ENCODE results near the gene AKAP13.

The AKAP13 gene

DNA sequence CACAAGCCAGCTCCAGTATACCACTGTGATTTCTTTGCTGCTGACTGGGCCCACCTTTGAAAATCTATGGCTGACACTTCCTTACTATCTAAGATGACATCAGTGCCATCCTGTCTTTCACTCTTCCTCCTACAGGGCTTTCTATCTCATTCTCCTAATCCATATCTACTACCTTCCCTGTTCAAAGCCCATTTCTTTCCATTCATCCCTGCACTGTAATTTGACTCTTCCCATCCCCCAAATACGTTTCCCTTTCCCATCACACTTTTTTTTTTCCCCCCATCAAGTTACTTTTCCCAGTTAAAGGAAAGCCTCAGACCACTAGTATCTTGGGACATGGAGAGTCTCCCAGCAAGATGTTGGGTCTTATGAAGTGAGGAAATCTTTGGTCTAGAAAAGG lies 136.7 kb downstream of the AKAP13 start:
- no peak for DNase-seq (ENCODE audit: low read depth)
- TF ChIP-seq CTCF (IDR thresholded peaks at IDR 0.05; ENCODE audit: control insufficient read depth, insufficient read depth, low read depth, low read length, missing control alignments), result no peak

DNA sequence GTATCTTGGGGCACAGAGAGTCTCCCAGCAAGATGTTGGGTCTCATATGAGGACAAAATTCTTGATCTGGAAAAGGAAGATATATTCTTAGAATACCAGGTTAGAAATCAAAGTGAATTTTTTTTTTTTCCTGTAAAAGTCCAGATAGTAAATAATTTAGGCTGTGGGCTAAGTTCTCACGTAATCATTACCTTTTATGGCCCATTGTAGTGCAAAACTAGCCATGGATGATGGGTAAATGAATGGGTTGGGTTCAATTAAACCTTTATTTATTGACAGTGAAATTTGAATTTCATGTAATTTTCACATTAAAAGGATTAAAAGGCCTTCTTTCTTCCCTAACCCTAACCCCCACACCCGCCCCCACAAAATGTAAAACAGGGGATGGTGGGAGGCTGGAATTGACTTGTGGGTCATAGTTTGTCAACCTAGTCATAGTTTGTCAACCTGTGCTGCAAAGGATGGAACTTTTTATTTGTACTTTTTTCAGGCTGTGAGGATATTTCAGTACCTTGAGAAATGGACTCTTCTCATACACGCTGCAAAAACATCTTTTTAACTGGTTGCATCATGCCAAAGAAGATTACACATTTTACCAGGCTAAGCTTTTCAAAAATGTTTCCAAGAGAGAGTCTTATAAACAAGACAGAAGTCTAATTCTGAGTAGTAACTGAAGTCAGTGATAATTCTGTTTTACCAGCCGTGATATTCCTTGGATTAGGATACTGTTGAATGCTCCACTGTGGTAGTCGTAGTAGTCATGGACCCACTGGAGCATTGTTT lies 138.8 kb downstream of the AKAP13 start:
- H3K4me3 ChIP-seq (ENCODE audit: control insufficient read depth, low read depth, low read length), result no peak overlapping the region
- TF ChIP-seq CTCF (IDR thresholded peaks at IDR 0.05; ENCODE audit: control insufficient read depth, insufficient read depth, low read depth, low read length, missing control alignments), result no peak
- DNase-seq (ENCODE audit: low read depth), result no peak

More for the DNA sequence above, 136.7 kb downstream of the AKAP13 start:
- H3K4me3 ChIP-seq (ENCODE audit: control insufficient read depth, low read depth, low read length), result no peak overlapping the region

- no peak overlapping the region for H3K4me3 ChIP-seq (ENCODE audit: control insufficient read depth, low read depth, low read length)
- TF ChIP-seq CTCF (IDR thresholded peaks at IDR 0.05; ENCODE audit: control insufficient read depth, insufficient read depth, low read depth, low read length, missing control alignments), result no peak
- no peak for DNase-seq (ENCODE audit: low read depth)
These were observed 140.2 kb downstream of the AKAP13 start for GRCh38 chr15:85520650-85521049.

- H3K4me3 ChIP-seq (ENCODE audit: control insufficient read depth, low read depth, low read length), result no peak overlapping the region
These were observed 143.1 kb downstream of the AKAP13 start for GRCh38 chr15:85523530-85523929.

GRCh38 chr15:85525755-85526154 lies 145.4 kb downstream of the AKAP13 start:
- no peak overlapping the region for H3K4me3 ChIP-seq (ENCODE audit: control insufficient read depth, low read depth, low read length)
- no peak for TF ChIP-seq CTCF (IDR thresholded peaks at IDR 0.05; ENCODE audit: control insufficient read depth, insufficient read depth, low read depth, low read length, missing control alignments)
- DNase-seq (ENCODE audit: low read depth), result no peak

More at GRCh38 chr15:85523530-85523929, 143.1 kb downstream of the AKAP13 start:
- no peak for TF ChIP-seq CTCF (IDR thresholded peaks at IDR 0.05; ENCODE audit: control insufficient read depth, insufficient read depth, low read depth, low read length, missing control alignments)
- no peak for DNase-seq (ENCODE audit: low read depth)

DNA sequence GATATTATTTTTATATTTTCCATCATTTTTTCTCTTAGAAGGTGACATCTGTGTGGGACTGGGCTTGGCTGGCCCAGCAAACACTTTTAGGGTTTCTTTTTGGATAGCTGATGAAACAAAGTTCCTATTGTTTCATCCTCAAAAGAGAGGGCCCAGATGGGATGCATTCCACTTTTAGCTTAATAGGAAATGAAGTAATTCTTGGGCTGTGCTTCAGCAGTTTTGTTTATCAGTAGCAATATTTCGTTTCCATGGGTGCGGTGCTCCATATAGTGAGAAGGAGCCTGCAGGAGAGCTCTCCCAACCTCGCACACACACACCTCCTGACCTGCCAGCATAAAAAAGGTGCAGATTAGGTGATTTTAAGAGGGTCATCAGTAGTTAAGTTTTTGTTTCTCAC lies 147.5 kb downstream of the AKAP13 start:
- peak; percentile 63 for DNase-seq (ENCODE audit: low read depth)
- no peak for TF ChIP-seq CTCF (IDR thresholded peaks at IDR 0.05; ENCODE audit: control insufficient read depth, insufficient read depth, low read depth, low read length, missing control alignments)
- no peak overlapping the region for H3K4me3 ChIP-seq (ENCODE audit: control insufficient read depth, low read depth, low read length)
